Measurements from ENCODE around the gene LYVE1.

DNA sequence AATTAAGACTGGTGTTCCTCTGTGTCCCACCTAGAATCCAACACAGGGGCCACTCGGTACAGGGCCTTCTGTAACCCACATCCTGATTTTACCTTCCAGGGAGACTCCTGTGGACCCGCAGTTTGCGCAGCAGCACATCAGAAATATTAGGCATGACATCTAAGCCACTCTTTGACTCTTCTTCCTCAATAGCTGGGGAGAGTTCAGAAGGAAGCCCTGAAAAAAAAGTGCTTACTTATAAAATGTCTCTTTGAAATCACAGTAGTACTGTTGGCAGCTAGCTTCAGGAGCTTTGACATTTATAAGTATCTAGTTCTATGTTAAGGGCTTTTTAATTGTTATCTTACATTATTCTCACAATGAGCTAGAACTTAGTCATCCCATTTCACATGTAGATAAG lies 41.2 kb upstream of the LYVE1 start:
- TF ChIP-seq, protein P1, sequence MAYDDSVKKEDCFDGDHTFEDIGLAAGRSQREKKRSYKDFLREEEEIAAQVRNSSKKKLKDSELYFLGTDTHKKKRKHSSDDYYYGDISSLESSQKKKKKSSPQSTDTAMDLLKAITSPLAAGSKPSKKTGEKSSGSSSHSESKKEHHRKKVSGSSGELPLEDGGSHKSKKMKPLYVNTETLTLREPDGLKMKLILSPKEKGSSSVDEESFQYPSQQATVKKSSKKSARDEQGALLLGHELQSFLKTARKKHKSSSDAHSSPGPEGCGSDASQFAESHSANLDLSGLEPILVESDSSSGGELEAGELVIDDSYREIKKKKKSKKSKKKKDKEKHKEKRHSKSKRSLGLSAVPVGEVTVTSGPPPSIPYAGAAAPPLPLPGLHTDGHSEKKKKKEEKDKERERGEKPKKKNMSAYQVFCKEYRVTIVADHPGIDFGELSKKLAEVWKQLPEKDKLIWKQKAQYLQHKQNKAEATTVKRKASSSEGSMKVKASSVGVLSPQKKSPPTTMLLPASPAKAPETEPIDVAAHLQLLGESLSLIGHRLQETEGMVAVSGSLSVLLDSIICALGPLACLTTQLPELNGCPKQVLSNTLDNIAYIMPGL (CRISPR knock-in tag; IDR thresholded peaks at IDR 0.05; ENCODE audit: borderline replicate concordance) = no peak
- TF ChIP-seq CHD2 (IDR thresholded peaks at IDR 0.05; ENCODE audit: low read length, partially characterized antibody) = no peak
- TF ChIP-seq, protein P2, sequence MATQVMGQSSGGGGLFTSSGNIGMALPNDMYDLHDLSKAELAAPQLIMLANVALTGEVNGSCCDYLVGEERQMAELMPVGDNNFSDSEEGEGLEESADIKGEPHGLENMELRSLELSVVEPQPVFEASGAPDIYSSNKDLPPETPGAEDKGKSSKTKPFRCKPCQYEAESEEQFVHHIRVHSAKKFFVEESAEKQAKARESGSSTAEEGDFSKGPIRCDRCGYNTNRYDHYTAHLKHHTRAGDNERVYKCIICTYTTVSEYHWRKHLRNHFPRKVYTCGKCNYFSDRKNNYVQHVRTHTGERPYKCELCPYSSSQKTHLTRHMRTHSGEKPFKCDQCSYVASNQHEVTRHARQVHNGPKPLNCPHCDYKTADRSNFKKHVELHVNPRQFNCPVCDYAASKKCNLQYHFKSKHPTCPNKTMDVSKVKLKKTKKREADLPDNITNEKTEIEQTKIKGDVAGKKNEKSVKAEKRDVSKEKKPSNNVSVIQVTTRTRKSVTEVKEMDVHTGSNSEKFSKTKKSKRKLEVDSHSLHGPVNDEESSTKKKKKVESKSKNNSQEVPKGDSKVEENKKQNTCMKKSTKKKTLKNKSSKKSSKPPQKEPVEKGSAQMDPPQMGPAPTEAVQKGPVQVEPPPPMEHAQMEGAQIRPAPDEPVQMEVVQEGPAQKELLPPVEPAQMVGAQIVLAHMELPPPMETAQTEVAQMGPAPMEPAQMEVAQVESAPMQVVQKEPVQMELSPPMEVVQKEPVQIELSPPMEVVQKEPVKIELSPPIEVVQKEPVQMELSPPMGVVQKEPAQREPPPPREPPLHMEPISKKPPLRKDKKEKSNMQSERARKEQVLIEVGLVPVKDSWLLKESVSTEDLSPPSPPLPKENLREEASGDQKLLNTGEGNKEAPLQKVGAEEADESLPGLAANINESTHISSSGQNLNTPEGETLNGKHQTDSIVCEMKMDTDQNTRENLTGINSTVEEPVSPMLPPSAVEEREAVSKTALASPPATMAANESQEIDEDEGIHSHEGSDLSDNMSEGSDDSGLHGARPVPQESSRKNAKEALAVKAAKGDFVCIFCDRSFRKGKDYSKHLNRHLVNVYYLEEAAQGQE (IDR thresholded peaks at IDR 0.05) = no peak
- TF ChIP-seq, protein P3, sequence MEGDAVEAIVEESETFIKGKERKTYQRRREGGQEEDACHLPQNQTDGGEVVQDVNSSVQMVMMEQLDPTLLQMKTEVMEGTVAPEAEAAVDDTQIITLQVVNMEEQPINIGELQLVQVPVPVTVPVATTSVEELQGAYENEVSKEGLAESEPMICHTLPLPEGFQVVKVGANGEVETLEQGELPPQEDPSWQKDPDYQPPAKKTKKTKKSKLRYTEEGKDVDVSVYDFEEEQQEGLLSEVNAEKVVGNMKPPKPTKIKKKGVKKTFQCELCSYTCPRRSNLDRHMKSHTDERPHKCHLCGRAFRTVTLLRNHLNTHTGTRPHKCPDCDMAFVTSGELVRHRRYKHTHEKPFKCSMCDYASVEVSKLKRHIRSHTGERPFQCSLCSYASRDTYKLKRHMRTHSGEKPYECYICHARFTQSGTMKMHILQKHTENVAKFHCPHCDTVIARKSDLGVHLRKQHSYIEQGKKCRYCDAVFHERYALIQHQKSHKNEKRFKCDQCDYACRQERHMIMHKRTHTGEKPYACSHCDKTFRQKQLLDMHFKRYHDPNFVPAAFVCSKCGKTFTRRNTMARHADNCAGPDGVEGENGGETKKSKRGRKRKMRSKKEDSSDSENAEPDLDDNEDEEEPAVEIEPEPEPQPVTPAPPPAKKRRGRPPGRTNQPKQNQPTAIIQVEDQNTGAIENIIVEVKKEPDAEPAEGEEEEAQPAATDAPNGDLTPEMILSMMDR (IDR thresholded peaks at IDR 0.05) = no peak
- TF ChIP-seq NR3C1 (IDR thresholded peaks at IDR 0.05) = no peak
- no peak for TF ChIP-seq POLR2A (IDR thresholded peaks at IDR 0.05; ENCODE audit: low read length)
- no peak for TF ChIP-seq HDAC2 (IDR thresholded peaks at IDR 0.05)
- TF ChIP-seq, protein P4, sequence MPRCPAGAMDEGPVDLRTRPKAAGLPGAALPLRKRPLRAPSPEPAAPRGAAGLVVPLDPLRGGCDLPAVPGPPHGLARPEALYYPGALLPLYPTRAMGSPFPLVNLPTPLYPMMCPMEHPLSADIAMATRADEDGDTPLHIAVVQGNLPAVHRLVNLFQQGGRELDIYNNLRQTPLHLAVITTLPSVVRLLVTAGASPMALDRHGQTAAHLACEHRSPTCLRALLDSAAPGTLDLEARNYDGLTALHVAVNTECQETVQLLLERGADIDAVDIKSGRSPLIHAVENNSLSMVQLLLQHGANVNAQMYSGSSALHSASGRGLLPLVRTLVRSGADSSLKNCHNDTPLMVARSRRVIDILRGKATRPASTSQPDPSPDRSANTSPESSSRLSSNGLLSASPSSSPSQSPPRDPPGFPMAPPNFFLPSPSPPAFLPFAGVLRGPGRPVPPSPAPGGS (IDR thresholded peaks at IDR 0.05) = no peak
- TF ChIP-seq, protein P5, sequence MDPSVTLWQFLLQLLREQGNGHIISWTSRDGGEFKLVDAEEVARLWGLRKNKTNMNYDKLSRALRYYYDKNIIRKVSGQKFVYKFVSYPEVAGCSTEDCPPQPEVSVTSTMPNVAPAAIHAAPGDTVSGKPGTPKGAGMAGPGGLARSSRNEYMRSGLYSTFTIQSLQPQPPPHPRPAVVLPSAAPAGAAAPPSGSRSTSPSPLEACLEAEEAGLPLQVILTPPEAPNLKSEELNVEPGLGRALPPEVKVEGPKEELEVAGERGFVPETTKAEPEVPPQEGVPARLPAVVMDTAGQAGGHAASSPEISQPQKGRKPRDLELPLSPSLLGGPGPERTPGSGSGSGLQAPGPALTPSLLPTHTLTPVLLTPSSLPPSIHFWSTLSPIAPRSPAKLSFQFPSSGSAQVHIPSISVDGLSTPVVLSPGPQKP (IDR thresholded peaks at IDR 0.05; ENCODE audit: low read depth, low read length) = no peak
- TF ChIP-seq EHF (CRISPR knock-in tag; IDR thresholded peaks at IDR 0.05) = no peak
- TF ChIP-seq GATA3 (IDR thresholded peaks at IDR 0.05; ENCODE audit: borderline replicate concordance) = no peak
